H9 (cell line): ENCODE data around the gene SLC47A2. TPM values are rescaled to one million over a fixed set of nuclear protein-coding genes. Genes with fewer than 3 reads are reported as not detected.
A peak's percentile ranks its signal among the peaks of the same experiment; 100 is the strongest.

ENCODE experiments used
- DNase-seq: peaks from one replicate; pipeline ENCODE4 v3.0.0-alpha.2; 2017
- H2AFZ ChIP-seq: one replicate; pipeline ENCODE4 v1.6.1; 2013; ENCODE audit warnings: mild to moderate bottlenecking, low read length, control low read depth, moderate library complexity
- H2AK5ac ChIP-seq: 2 replicates; pipeline ENCODE4 v1.6.1; 2013; ENCODE audit warnings: low read length, control low read depth, mixed read lengths; ENCODE audit not compliant: insufficient read length
- H2BK120ac ChIP-seq: one replicate; pipeline ENCODE4 v1.6.1; 2013; ENCODE audit warnings: low read depth, mild to moderate bottlenecking, low read length, control low read depth, inconsistent platforms; ENCODE audit not compliant: poor library complexity, severe bottlenecking
- H2BK12ac ChIP-seq: 2 replicates; pipeline ENCODE4 v1.6.1; 2013; ENCODE audit warnings: low read length, control low read depth, mixed read lengths, low read depth; ENCODE audit not compliant: insufficient read length
- H2BK15ac ChIP-seq: 2 replicates; pipeline ENCODE4 v1.6.1; 2013; ENCODE audit warnings: low read depth, low read length, control low read depth
- H2BK20ac ChIP-seq: one replicate; pipeline ENCODE4 v1.6.1; 2013; ENCODE audit warnings: low read depth, mild to moderate bottlenecking, low read length, control low read depth, inconsistent platforms; ENCODE audit not compliant: poor library complexity, severe bottlenecking
- H2BK5ac ChIP-seq: 2 replicates; pipeline ENCODE4 v1.6.1; 2013; ENCODE audit warnings: low read length, control low read depth, mixed read lengths; ENCODE audit not compliant: insufficient read length
- H3K14ac ChIP-seq: 2 replicates; pipeline ENCODE4 v1.6.1; 2013; ENCODE audit warnings: low read length, control low read depth; ENCODE audit not compliant: insufficient read depth
- H3K18ac ChIP-seq: 2 replicates; pipeline ENCODE4 v1.6.1; 2013; ENCODE audit warnings: low read depth, mild to moderate bottlenecking, mixed read lengths, low read length, control low read depth; ENCODE audit not compliant: insufficient read length
- H3K23ac ChIP-seq: 2 replicates; pipeline ENCODE4 v1.6.1; 2013; ENCODE audit warnings: low read length, control low read depth, mixed read lengths, low read depth; ENCODE audit not compliant: insufficient read length
- H3K23me2 ChIP-seq: 2 replicates; pipeline ENCODE4 v1.6.1; 2013; ENCODE audit warnings: low read depth, mild to moderate bottlenecking, mixed read lengths, low read length, control low read depth; ENCODE audit not compliant: insufficient read length, poor library complexity, severe bottlenecking
- H3K27ac ChIP-seq: 2 replicates; pipeline ENCODE4 v1.5.1; 2013; ENCODE audit warnings: low read length, control low read depth, mixed read lengths, low read depth; ENCODE audit not compliant: insufficient read length
- H3K27me3 ChIP-seq: 2 replicates; pipeline ENCODE4 v1.6.1; 2013; ENCODE audit warnings: low read length, control low read depth, inconsistent platforms; ENCODE audit not compliant: insufficient read depth
- H3K4ac ChIP-seq: 2 replicates; pipeline ENCODE4 v1.6.1; 2013; ENCODE audit warnings: low read depth, mild to moderate bottlenecking, control low read depth, inconsistent platforms, low read length, moderate library complexity
- H3K4me1 ChIP-seq: 2 replicates; pipeline ENCODE4 v1.6.1; 2013; ENCODE audit warnings: low read length, control low read depth, inconsistent platforms; ENCODE audit not compliant: insufficient read depth
- H3K4me2 ChIP-seq: 2 replicates; pipeline ENCODE4 v1.6.1; 2013; ENCODE audit warnings: low read length, control low read depth, mixed read lengths; ENCODE audit not compliant: insufficient read length, insufficient read depth
- H3K56ac ChIP-seq: 2 replicates; pipeline ENCODE4 v1.6.1; 2013; ENCODE audit warnings: low read depth, mild to moderate bottlenecking, mixed read lengths, low read length, control low read depth; ENCODE audit not compliant: insufficient read length
- H3K79me1 ChIP-seq: 2 replicates; pipeline ENCODE4 v1.6.1; 2013; ENCODE audit warnings: low read depth, mild to moderate bottlenecking, moderate library complexity, low read length, control low read depth, inconsistent platforms; ENCODE audit not compliant: insufficient read depth, poor library complexity, severe bottlenecking
- H3K79me2 ChIP-seq: 2 replicates; pipeline ENCODE4 v1.6.1; 2013; ENCODE audit warnings: low read length, control low read depth, inconsistent platforms; ENCODE audit not compliant: insufficient read depth
- H3K9ac ChIP-seq: 2 replicates; pipeline ENCODE4 v1.6.1; 2013; ENCODE audit warnings: low read length, control low read depth, mixed read lengths; ENCODE audit not compliant: insufficient read length; ENCODE audit errors: extremely low read depth
- H3K9me3 ChIP-seq: one replicate; pipeline ENCODE4 v1.6.1; 2013; ENCODE audit warnings: low read depth, low read length, inconsistent platforms; ENCODE audit not compliant: control insufficient read depth
- H3T11ph ChIP-seq: one replicate; pipeline ENCODE4 v1.6.1; 2013; ENCODE audit warnings: mild to moderate bottlenecking, low read length, control low read depth, inconsistent platforms
- H4K20me1 ChIP-seq: one replicate; pipeline ENCODE4 v1.6.1; 2013; ENCODE audit not compliant: control insufficient read depth, insufficient read length, insufficient read depth
- H4K5ac ChIP-seq: 2 replicates; pipeline ENCODE4 v1.6.1; 2013; ENCODE audit warnings: low read depth, mild to moderate bottlenecking, mixed read lengths, low read length, control low read depth; ENCODE audit not compliant: insufficient read length
- H4K8ac ChIP-seq: replicated peaks from 2 replicates; pipeline ENCODE4 v1.6.1; 2013; ENCODE audit warnings: low read length, control low read depth, mixed read lengths, low read depth; ENCODE audit not compliant: insufficient read length
- H4K91ac ChIP-seq: 2 replicates; pipeline ENCODE4 v1.6.1; 2013; ENCODE audit warnings: low read depth, mild to moderate bottlenecking, moderate library complexity, mixed read lengths, low read length, control low read depth; ENCODE audit not compliant: insufficient read length
- H3K27ac Mint-ChIP-seq, 3 experiments: 2 replicates in 2 of 3; 3 replicates in 1 of 3; pipeline ENCODE4 v1.8.0; 2020 to 2021; ENCODE audit warnings: mixed read lengths in 3 of 3, mild to moderate bottlenecking in 1 of 3, moderate library complexity in 1 of 3
- H3K27me3 Mint-ChIP-seq: 2 replicates; pipeline ENCODE4 v1.8.0; 2021; ENCODE audit warnings: low read depth, mild to moderate bottlenecking, moderate library complexity, mixed read lengths
- H3K36me3 Mint-ChIP-seq, 3 experiments: 2 replicates in 2 of 3; 3 replicates in 1 of 3; pipeline ENCODE4 v1.8.0; 2020 to 2021; ENCODE audit warnings: low read depth in 3 of 3, mixed read lengths in 3 of 3; ENCODE audit not compliant: insufficient read depth in 1 of 3
- H3K4me1 Mint-ChIP-seq, 2 experiments: 2 replicates each; pipeline ENCODE4 v1.8.0; 2020; ENCODE audit warnings: mixed read lengths in 2 of 2
- H3K4me3 Mint-ChIP-seq, 2 experiments: 2 replicates in 1 of 2; 3 replicates in 1 of 2; pipeline ENCODE4 v1.8.0; 2020 to 2021; ENCODE audit warnings: mild to moderate bottlenecking in 2 of 2, mixed read lengths in 2 of 2, moderate library complexity in 1 of 2
- H3K9me3 Mint-ChIP-seq, 2 experiments: 2 replicates in 1 of 2; 3 replicates in 1 of 2; pipeline ENCODE4 v1.8.0; 2020; ENCODE audit warnings: mild to moderate bottlenecking in 2 of 2, mixed read lengths in 2 of 2, moderate library complexity in 1 of 2
- CTCF ChIP-seq: fragments of 200-600 bp; sonication (generic); conservative IDR thresholded peaks from 3 replicates; pipeline ENCODE4 v1.8.0; 2021; ENCODE audit warnings: antibody characterized with exemption, mild to moderate bottlenecking
- WGBS: extraction: QIAGEN DNeasy Blood & Tissue Kit; methylation state at CpG from one replicate; pipeline ENCODE4 v1.1.7; 2013; ENCODE audit warnings: missing lambda C conversion rate, low lambda C conversion rate, mixed read lengths; ENCODE audit not compliant: insufficient read length; ENCODE audit errors: extremely low coverage; 5-methylcytosine and 5-hydroxymethylcytosine counted together
- total RNA-seq: library from RNA; stranded (reverse); gene quantifications from 2 replicates; pipeline ENCODE4 v1.2.1, GENCODE V29; 2021

The SLC47A2 gene
- total RNA-seq, 1 experiment from 2014 or later: not detected

GRCh38 chr17:19645734-19646201 lies 70.6 kb downstream of the SLC47A2 start:
- H2BK5ac ChIP-seq: no peak overlapping the region
- H2BK20ac ChIP-seq: no peak overlapping the region
- H4K5ac ChIP-seq: no peak overlapping the region
- peaks cover 2% of the 10 kb centered on the region; the same call in 1 of the 2 replicates for H3K79me2 ChIP-seq
- H3K18ac ChIP-seq: no peak overlapping the region
- no peak overlapping the region for H3K4ac ChIP-seq
- H3K4me3 Mint-ChIP-seq: peak overlapping the region; percentile 24 to 59; a peak in 4 of 5 replicates
- H2AFZ ChIP-seq: no peak overlapping the region
- no peak overlapping the region for H4K91ac ChIP-seq
- H3K4me2 ChIP-seq: no peak overlapping the region
- H3K23ac ChIP-seq: no peak overlapping the region
- H3K36me3 Mint-ChIP-seq: peaks cover 0 to 4% (median 0%) of the 10 kb centered on the region in 3 experiments; a peak in 2 of 7 replicates
- no peak overlapping the region for H3T11ph ChIP-seq
- no peak overlapping the region for H3K9ac ChIP-seq
- H2BK12ac ChIP-seq: no peak overlapping the region
- no peak overlapping the region for H2AK5ac ChIP-seq
- H3K4me1 Mint-ChIP-seq: peaks cover 47 to 53% of the 10 kb centered on the region in 2 experiments
- no peak overlapping the region for H3K27ac Mint-ChIP-seq
- H3K23me2 ChIP-seq: peaks cover 10% of the 10 kb centered on the region
- no peak overlapping the region for H3K56ac ChIP-seq
- no CpG with 5 or more reads among the region's 4 CpGs for whole genome bisulfite sequencing
- H3K9me3 ChIP-seq: no peaks in the 10 kb centered on the region
- no peaks in the 10 kb centered on the region for H3K9me3 Mint-ChIP-seq
- no peaks in the 10 kb centered on the region for H4K20me1 ChIP-seq
- H3K27ac ChIP-seq: no peak overlapping the region
- H3K79me1 ChIP-seq: no peaks in the 10 kb centered on the region
- H3K4me1 ChIP-seq: peaks cover 5% of the 10 kb centered on the region; the same call in 1 of the 2 replicates
- peaks cover 9% of the 10 kb centered on the region for H3K27me3 Mint-ChIP-seq
- peak; percentile 87 for DNase-seq
- H3K14ac ChIP-seq: no peak overlapping the region
- H2BK15ac ChIP-seq: no peak overlapping the region
- no peak overlapping the region for H4K8ac ChIP-seq
- TF ChIP-seq CTCF: peak; percentile 95
- H2BK120ac ChIP-seq: no peak overlapping the region
- H3K27me3 ChIP-seq: no peaks in the 10 kb centered on the region; the same call in 1 of the 2 replicates
